Left lobe of liver (tissue), 2 donors: ENCODE measurements around the gene PLEK. TPM values are rescaled to one million over a fixed set of nuclear protein-coding genes. Genes with fewer than 3 reads are reported as not detected.
"Not testable (repeated sequence)": the region's sequence is repeated elsewhere in the genome, so short reads cannot be mapped to it uniquely, and the experiment has no call there.

Experiments used
- ATAC-seq: fragments of 200-7000 bp; cut with Tn5 transposase; one replicate; pipeline ENCODE4 v1.9.1; 2020; ENCODE audit warnings: mild to moderate bottlenecking, moderate library complexity
- DNase-seq: peaks from one replicate; pipeline ENCODE4 v3.0.0-alpha.2; 2020; ENCODE audit warnings: low spot score
- total RNA-seq: library from RNA; stranded (reverse); gene quantifications from one replicate; pipeline ENCODE4 v1.2.1, GENCODE V29; 2021
- donor health status: DM: no; HTN: no; CAD: no; lungs with moderate emphysema.
- donor health status: DM: no; HTN: yes; CAD: no.

PLEK gene
- total RNA-seq, 1 donor from 2014 or later: 2.9 TPM

DNA sequence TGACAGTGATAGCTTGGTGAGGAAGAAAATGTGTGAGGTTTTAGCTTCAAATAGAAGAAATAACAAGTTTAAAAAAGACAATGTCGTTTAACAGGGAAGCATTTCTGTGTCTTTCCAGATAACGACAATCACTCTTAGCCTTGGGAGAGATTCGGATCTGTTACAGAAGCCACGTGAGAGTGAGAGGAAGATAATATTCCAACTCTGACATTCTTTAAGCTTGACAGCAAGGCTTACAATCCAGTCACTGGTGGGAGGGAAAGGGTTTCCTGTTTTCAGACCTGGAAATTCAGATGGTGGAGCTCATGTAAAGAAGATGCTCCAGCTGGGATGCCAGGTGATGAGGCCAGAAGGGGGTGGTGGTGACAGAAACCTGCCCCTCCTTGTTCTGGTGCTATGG lies 71.2 kb downstream of the PLEK start:
- DNase-seq (no peak), ATAC-seq (no peak)

DNA sequence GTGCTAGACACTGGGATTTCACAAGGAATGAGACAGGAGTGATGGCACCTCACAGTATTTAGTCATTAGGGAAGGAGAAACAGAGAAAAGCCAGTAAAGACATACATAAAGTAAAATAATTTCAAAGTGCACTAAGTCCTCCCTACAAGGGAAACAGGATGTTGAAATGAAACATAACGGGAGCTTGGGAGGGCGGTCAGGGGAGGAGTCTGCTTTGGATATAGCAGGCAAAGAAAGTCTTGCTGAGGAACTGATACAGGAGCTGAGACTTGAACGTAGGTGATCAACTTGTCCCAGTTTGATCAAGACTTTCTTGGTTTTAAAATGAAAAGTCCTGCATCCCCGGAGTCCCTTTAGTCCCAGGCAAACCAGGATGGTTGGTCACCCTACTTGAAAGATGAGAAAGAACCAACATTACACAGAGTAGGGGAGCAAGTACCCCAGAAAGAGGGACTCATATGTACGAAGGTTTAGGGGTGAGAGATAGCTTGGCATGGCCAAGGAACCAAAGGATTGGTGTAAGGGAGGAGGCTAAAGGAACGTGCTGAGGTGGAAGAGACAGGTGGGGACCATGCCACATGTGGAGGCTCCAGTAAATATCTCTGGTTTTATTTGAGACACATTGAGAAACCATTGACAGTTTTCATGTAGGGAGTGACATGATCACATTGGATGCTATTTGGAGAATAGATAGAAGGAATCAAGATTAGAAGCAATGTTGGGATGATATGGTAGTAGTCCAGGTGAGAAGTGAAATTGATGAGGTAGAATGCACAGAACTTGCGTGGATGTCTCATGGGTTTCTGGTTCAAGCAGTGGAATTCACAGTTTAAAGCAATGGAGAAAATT lies 73.6 kb downstream of the PLEK start:
- DNase-seq (no peak), ATAC-seq (no peak)

DNA sequence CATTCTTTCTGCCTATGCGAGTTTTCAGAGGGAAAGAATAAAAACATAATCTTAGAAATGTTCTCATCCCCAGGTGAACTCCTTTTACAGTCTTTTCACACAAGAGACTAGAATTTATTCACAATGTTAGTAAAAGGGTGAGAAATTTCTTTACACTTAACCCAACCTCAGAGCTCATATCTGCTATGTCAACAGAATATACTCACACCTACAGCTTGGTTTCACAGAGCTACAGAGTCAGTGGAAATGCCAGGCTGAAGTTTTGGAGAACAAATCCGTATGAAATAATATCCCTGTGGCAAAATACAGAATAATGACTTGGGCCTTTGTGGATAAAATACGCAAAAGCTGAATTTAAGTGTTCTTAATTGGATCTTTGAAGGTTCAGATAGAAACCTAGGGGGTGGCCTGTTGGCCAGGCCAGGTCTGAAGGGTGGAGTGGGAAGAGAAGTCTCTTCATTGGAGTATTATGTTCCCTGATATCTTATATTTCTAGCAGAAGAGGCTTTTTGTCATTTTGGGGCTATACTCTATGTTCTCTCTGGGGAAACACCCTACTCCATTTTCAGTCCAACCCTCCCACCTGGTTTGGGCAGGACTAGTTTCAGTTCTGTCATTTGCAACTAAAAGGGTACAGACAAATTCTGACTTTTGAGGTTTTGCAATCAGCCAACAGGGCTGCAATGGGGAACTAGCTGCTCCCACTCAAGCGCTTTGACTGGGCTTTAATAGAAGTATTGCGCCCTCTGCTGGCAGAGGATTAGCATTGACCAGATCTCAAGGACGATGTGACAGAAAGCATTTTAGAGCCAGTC lies 76.3 kb downstream of the PLEK start:
- peak; percentile 94 for ATAC-seq
- peak; percentile 76 for DNase-seq

DNA sequence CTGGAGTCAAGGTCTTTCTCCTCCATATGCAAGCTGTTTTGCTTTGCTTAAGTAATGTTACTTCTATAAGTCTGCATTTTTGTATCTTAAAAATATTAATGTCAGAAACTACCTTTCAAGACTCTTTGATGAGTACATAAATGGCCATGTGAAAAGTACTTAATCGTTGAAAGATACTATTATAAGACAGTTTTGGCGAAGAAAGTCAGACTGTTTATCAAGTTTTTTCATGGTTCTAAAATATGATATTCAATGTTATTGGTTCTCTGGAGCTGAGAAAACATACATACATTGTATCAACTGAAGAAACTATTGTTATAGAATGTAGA lies 76.9 kb downstream of the PLEK start:
- ATAC-seq (no peak), DNase-seq (no peak)

DNA sequence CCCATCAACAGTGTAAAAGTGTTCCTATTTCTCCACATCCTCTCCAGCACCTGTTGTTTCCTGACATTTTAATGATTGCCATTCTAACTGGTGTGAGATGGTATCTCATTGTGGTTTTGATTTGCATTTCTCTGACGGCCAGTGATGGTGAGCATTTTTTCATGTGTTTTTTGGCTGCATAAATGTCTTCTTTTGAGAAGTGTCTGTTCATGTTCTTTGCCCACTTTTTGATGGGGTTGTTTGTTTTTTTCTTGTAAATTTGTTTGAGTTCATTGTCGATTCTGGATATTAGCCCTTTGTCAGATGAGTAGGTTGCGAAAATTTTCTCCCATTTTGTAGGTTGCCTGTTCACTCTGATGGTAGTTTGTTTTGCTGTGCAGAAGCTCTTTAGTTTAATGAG lies 81.3 kb downstream of the PLEK start:
- ATAC-seq, DNase-seq: not testable (repeated sequence)

Other genes with a start within 250 kb of the PLEK start
- 4.9 TPM for gene PNO1, start 207.4 kb upstream of the PLEK start, total RNA-seq
- gene PPP3R1, start 112.8 kb upstream of the PLEK start, total RNA-seq: 23.5 TPM
- 2.3 TPM for gene CNRIP1, start 45.3 kb upstream of the PLEK start, total RNA-seq
- 1.3 TPM for gene FBXO48, start 102.0 kb downstream of the PLEK start, total RNA-seq
- gene APLF, start 102.3 kb downstream of the PLEK start, total RNA-seq: 1.1 TPM